Astrocyte (in vitro differentiated cells and primary cell): ENCODE measurements around the gene FBN2.

ENCODE experiments used
- CTCF ChIP-seq: IDR thresholded peaks from 2 replicates; pipeline ENCODE4 v1.5.1; 2011; ENCODE audit warnings: low read depth, mild to moderate bottlenecking, inconsistent platforms, low read length, moderate library complexity; ENCODE audit not compliant: insufficient read depth
- EZH2 ChIP-seq: IDR thresholded peaks from 2 replicates; pipeline ENCODE4 v1.6.1; 2012; ENCODE audit warnings: mild to moderate bottlenecking, low read length, inconsistent platforms; ENCODE audit not compliant: insufficient read depth

- TF ChIP-seq CTCF (no peak), EZH2 (no peak)
Measured at GRCh38 chr5:128358826-128359225, 179.2 kb downstream of the FBN2 start.
